GF-D8 (cell line): Measurements from ENCODE around the gene PFN3.

ENCODE experiments used
- DNase-seq: peaks from one replicate; lab custom pipeline; 2025; lab: John Stamatoyannopoulos, UW

Gene PFN3, protein sequence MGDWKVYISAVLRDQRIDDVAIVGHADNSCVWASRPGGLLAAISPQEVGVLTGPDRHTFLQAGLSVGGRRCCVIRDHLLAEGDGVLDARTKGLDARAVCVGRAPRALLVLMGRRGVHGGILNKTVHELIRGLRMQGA

DNA sequence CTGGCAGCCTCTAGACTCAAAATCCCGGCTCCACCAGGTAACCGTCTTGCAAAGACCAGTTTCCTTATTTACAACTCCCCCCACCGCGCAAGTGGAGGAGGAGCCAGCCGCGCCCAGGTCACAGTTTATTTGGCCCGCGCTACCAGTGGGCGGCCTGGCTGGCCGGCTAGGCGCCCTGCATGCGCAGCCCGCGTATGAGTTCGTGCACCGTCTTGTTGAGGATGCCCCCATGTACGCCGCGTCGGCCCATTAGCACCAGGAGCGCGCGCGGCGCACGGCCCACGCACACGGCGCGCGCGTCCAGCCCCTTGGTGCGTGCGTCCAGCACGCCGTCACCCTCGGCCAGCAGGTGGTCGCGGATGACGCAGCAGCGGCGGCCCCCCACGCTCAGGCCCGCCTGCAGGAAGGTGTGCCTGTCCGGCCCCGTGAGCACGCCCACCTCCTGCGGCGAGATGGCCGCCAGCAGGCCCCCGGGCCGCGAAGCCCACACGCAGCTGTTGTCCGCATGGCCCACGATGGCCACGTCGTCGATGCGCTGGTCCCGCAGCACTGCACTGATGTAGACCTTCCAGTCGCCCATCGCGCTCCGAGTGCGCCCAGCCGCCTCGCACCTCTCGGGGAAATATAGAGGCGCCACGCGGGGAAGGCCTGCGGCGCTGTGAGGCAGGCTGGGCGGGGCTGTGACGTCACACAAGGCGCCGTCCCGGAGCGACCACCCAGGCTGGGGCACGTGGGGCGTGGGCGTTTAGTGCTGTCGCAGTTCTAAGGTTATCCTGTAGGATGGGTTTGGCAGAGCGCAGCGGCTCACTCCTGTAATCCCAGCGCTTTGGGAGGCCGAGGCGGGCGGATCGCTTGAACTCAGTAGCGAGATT lies at the start of gene PFN3:
PFN3 (minus strand) TSS at position 665 of the 872 bp plus-strand sequence; CDS start at position 580, 85 bp downstream.
- no peak for DNase-seq

DNA sequence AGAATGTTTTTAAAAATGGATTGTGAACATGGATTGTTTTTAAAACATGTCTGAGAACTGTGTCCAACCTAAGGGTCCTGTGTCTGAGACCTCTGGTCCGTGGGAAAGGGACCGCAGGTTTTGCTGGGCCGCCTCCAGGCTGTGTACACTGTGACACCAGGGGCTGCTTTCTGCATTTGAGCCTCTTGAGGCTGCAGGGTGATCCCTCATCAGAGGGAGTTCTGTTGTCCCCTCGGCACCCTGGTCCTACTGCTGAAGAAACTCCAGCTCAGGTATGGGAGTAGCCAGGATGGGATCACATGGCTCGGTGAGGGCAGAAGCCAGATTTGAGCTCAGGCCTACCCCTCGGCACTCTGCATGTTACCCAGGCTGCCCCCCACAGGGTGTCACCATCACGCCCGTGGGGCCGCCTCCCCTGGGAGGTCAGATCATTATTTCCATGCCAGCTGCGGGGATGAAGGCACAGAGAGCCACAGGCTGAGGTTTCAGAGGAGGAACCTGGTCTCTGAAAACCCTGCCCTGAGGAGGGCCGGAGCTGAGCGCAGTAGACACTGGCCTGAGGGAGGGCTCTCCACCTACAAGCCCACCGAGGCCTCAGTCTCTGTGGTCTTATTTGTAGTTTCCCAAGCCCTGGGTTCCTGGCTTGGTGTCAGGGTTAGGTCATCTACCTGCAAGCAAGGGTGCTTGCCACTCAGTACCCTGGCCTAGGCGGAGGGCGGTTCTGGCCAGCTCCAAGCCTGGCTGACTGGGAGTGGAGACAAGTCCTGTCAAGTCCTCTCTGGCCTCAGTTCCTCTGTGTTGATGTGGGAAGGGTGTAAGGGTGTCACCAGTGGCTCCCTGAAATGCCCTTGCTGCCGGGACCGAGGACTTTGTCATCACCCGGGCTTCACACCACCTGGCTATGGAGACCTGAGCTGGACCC lies 48.9 kb upstream of the PFN3 start:
- no peak for DNase-seq

DNA sequence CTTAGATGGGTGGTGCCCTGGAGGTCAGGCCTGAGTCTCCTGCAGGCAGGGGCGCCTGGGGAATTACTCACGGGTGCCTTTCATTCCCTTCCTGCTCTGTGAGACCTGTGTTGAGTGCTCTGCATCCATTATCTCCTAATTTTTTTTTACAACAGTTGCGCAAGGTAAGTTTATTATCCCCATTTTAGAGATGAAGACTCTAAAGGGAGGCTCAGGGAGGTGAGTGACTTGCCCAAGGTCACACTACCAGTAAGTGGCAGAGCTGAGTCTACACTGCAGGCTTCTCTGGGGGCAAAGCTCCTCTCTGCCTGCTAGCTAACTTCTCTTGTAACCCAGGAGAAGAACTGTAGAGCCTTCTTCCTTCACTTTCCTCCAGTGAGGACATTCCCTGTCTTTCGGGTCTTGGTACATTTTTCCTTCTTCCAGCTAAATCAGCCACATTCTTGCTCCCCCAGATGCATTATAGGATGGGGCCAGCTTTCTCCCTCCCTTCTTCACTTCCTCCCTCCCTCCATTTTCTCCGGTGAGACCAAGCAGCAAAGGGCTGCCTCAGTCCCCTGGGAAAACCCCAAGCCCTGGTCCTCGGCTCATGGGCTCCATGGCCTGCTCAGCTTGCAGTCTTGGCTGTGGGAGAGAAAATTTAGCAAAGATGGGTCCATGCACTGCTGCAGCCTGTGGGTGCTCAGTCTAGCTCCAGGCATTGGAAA lies 47.9 kb upstream of the PFN3 start:
- no peak for DNase-seq

DNA sequence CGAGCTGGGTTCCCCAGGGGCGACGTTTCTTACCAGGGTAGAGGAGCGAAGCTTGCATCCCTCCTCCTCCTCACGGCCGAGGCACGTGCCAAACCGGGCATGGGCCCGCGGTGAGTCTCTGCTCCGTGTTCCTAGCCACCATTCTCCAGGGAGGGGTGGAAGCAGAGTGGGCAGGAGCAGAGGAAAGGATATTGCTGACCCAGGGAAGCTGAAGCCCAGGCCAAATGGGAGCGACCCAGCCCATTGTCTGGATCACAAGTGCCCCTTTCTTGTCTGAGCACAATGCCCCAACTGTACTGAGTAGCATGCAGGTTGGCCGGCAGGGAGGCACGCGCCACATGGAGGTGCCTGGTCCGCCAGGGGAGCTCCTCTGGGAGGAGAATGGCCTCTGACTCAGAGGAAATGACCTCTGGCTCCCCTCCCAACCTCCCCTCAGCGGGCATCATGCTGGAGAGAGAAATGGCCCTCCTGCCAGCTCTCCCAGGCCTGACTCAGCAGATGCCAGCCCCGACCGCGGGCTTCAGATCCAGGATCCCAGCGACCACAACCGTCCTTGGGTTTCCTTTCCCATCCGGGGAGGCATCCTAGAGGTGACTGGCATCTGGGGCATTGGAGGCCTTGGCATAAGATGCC lies 47.3 kb upstream of the PFN3 start:
- DNase-seq, result peak; percentile 17

DNA sequence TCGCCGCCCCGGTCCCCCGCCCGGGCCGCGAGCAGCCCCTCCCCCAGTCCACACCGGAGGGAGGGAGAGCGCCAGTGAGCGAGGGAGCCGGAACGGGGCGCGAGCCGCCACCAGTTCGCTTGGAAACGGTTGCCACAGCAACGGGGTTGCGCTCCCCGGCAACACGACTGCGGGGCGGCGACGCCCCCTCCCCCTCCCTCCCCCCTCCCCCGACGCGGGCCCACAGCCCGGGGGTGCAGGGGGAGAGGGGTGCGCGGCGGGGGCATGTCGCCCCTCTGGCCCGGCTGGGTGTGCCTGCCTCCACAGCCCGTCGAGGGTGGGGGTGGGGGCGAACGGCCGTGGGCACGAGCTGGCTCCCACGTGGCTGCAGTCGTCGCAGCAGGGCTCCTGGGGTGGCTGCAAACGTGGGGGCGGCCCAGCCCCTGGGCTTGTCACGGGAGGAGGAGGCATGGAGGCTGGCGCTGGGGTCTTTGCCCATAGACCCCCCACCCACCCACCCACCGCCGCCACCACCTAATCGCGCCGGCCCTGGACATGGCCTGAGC lies 46.7 kb upstream of the PFN3 start:
- DNase-seq, result peak; percentile 15

DNA sequence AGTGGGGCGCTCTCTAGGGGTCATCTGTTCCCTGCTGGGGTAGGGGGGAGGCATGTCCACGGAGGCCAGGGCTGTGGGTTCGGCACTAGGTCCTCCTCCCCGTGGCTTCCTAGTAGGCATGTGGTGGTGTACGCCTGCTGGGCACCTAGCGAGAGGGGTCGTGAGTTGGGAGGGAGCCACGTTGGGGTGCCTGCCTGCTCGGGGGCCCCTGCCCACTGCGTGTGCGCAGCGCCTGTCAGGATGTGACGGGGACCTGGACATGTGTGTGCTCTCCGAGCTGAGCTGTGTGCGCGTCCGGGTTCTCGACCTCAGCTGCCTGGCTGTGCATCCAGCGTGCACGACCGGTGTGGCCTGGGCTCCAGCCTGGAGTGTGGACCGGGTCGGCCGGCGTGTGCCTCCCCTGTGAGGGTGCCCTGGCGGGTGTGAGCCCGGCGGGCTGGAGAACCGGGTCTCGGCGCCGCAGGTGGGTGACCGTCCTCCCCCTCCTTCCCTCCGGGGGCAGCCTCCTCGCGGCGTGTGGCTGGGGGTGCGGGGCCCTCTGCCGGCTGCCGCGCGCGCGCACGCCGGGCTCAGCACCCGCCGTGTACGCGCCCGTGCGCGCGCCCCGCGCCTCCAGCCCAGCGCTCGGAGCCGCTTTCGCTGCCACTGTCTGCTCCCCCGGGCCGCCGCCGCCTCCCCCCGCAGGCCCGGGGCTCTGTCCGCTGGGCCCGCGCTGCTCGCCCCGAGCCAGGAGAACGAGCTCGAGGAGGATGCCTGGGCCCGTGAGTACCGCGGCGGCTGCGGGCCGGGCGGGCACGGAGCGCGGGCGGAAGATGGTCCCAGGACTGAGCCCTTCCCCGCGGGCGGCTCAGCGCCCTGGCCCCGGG lies 46.0 kb upstream of the PFN3 start, which contains the start of gene PRR7:
PRR7 (plus strand) TSS at position 615 of the 866 bp plus-strand sequence. CDS start 8,254 bp downstream, outside the sequence.
- peak; percentile 40 for DNase-seq

DNA sequence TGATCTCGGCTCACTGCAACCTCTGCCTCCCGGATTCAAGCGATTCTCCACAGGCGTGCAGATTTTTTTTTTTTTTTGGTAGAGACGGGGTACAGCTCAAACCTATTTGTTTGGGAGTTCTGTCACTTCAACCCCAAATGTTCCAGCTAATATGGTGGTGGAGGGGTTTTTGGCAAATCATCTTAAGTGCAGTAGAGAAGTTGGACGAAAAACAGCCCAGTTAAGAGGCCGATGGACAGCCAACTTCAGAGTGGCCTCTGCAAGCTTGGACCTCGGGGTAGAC lies 45.4 kb upstream of the PFN3 start:
- no peak for DNase-seq

DNA sequence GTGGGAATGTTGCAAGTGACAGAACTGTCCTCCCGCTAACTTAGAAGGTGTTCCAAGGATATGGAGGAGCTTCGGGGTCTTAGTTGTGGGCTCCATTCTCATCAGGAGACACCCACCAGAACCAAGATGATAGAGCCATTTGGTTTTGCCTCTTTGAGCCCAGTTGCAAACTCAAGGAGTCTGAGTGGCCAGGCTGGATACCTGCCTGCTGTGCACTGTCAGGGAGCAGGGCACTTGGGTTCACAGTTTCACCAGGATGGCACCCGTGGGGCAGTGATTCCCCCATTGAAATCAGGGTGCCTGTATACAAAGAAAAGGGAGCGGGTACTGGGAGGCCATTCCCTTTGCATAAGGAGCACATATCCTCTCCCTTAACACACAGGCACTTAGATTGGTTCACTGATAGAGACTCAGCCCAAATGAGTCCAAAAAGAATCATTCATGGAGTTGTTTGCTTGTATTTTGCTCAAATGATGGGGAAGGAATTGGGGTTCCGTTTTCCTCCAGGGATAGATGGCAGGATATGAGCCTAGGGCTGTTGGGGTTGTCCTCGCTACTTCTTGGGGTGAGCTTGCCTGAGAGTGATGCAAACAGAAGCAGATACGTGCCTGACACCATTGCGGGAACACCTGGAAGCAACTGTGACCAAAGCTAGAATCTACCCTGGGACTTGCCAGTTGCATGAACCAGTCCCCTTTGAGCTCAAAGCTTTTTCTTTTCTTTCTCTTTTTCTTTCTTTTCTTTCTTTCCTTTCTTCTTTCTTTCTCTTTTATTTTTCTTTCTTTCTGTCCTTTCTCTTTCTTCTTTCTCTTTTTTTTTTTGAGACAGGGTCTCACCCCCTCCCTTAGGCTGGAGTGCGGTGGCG lies 44.8 kb upstream of the PFN3 start:
- no peak for DNase-seq

DNA sequence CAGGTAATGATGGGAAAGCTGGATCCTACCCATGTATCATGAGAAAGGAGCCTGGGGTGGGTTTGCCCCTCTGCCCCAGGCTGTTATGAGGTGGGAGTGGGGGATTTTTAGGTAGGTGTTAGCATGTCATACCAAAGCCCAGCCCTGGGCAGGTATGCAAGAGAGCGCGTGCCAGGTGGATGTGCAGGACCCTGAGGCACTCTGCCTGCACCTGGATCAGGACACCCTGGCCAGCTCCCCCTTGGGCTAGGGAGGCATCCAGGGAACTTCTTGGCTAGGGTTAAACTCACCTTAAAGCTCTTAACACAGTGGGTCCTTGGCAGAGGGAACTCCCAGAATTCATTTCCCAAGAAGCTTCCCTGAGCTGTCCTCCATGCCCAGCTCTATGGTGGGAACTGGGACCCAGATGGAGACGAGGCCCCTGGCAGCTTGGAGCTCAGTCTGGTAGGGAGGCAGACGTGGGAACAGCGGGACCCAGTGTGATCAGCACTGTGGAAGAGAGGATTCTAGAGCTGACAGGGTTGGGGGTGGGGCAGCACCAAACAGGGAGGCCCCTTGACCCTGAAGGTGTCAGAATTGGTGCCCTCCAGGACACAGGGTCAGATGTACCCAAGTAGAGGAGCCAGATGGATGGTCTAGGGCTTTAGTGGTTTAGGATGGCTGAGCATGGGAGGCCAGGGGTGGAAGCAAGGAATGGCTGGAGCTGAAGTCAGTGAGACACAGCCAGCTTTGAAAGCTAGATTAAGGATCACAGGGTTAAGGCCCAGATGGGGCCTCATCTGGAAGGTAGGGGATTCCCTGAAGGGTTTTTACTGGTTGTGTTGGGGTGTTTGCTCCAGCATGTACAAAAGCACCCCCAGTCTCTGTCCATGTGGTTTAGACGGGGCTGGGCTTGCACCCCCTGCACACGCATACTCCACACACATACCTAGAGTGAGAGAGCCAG lies 43.9 kb upstream of the PFN3 start:
- no peak for DNase-seq

DNA sequence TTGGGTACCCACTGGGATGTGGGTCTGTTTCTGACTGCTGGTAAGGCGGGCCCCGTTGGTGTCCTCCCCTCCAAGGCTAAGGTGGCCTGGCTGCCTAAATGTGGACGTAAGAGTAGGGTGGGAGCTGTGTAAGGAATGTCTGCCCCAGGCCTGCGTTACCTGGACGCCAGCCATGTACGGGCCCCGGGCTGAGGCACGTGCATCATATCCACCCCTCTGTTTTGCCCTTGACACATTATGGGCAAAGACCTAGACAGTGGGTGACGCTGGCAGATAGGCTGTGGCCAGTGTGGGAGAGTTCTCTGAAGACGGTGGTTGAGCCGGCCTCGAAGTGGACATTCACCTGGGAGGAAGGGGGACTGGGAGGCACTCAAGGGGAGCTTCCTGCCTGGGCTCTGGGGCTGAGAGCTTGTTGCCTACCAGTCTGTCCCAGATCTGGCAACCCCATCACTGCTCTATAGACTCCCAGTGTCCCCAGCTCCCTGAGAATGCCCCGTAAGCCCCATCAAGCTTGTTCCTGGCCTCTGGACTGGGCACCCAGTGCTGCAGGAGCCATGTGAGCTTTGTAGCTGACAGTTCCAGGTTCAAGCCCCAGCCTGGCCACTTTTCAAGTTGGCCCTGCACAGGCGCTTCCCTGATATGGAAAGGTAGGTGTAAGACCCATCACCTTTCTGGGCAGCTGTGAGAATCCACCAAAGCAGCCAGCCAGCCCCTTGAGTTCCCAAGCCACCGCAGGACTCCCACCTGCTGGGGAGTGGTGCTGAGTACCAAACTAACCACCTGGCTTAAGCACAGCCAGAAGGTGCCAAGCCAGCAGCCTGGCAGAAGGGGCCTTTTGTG lies 42.9 kb upstream of the PFN3 start:
- no peak for DNase-seq

DNA sequence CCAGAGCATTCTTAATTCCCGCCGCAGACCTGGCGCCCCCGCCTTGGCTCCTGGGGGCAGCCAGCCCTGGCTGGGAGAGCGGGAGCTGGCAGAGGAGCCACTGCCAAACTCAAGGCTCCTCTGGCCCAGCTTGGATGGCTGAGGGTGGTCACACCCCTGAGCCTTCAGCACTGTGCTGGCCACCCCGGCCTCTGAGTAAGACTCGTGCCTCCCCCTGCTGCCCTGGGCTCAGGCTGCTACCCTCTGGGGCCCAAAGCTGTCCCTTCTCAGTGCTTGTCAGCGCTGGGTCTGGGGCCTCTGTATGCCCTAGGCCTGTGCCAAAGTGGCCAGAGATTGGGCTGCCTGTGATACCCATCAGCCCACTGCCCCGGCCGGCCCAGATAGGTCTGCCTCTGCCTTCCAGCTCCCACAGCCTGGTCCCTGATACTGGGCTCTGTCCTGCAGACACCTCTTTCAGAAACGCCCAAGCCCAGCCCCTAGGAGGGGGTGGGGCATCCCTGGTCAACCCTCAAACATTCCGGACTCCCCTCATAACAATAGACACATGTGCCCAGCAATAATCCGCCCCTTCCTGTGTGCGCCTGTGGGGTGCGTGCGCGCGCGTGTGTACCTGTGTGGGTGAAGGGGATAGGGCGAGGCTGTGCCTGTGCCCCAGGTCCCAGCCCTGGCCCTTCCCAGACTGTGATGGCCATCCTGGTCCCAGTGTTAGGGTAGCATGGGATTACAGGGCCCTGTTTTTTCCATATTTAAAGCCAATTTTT lies 41.8 kb upstream of the PFN3 start:
- DNase-seq, result no peak

DNA sequence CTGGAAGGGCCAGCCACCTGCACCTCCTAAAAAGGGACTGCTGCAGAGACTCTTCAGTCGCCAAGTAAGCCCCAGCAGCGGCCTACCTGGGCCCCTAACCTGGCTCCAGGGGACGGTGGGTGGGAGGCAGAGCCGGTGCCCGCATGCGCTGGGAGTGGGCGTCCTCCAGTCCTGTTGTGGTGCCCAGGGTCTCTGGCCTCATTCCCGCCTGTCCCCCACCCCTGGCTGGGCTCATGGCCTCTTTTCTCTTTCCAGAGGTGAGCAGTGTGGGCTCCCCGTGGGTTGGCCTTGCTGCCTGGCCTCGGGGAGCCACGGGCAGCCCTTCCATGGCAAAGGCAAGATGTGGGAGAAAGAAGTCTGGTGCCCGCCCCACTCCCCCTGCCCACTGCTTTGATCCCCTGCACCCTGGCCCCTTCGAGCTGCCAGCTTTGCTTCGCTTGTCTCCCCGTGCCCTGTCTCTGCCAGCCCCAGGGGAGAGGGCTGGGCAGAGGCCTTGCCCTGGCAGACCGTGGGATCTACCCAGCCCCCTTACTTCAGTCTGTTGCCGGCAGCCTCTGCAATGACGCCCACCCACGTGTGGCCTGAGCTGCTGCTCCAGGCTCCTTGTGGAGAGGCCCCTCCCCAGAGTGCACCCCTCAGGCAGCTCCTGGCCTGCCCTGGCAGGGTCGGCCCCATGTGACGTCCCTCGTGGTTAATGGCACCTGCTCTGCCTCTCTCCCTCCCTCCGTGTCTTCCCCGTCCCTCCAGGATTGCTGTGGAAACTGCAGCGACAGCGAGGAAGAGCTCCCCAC lies 40.7 kb upstream of the PFN3 start:
- DNase-seq, result no peak

DNA sequence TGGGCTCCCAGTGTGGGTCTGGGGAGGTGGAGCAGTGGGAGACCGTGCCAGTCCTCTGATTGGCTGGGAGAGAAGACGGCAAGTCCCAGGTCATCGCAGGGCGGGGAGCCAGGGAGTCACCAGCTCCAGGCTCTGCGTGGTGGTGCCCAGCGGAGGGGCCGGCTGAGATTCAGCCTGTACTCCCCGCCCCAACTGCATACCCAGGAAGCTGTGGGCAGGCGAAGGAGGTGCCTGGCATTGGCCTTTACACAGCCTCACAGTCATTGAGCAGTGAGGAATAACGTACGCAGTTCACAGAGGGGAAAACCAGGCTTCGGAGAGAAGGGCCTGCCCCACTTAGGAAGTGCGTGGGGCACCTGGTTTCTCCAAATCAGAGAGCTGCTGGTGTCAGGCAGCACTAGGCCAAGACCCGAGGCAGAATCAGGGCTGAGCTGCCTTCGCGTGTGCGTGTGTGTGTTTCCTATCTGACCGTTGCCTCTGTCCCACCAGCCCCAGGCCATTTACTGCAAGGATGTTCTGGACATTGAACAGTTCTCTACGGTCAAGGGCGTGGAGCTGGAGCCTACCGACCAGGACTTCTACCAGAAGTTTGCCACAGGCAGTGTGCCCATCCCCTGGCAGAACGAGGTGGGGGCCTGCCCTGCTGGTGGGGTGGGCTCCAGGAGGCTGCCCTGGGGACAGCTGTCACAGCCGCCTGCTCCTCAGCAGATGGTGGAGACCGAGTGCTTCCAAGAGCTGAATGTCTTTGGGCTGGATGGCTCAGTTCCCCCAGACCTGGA lies 39.9 kb upstream of the PFN3 start:
- DNase-seq, result no peak

DNA sequence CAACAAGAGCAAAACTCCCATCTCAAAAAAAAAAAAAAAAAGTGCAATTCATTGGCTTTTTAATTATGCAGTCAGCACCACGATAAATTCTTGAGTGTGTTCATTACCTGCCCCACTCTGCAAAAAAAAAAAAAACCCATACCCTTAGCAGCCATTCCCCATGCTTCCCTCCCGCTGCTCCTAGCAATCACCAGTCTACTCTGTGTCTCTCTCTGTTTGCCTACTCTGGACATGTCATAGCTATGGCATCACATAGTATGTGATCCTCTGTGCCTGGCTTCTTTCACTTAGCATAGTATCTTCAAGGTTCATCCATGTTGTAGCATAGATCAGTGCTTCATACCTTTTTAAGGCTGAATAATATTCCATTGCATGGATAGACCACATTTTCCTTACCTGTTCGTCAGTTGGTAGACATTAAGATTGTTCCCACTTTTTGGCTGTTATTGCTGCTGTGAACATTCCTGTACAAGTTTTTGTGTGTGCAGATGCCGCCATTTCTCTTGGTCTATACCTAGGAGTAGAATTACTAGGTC lies 39.1 kb upstream of the PFN3 start:
- DNase-seq, result no peak

DNA sequence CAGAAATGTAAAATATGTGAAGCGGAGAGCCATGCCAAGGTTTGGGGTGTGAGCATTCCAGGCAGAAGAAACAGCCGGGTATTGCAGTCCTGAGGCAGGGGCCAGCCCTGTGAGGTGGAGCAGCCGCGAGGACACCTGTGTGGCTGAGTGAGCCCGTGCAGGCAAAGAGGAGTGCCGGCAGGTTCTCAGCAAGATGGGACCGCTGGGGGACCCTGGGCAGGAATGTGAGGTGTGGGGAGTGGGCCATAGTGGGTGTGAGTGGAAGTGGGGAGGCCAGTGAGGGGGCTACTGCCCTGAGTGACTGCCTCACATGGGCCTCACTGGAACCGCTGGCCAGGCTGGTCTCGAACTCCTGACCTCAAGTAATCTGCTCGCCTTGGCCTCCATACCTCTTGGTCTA lies 38.0 kb upstream of the PFN3 start:
- DNase-seq, result no peak
